Stimulated activated naive B cell treated with anti-CD40 and anti-IgM and Interleukin-4, amounts not matched to agents 10 μg/mL and 1 μg/mL and 100 μg/mL, for 72 hours (primary cell): ENCODE measurements around the gene CFAP54.

Experiments
- ATAC-seq, 2 donors: fragments of 150-1000 bp; cut with Tn5 transposase; replicated peaks; 2 replicates each; pipeline ENCODE4 v1.10.0; 2021; ENCODE audit warnings: moderate library complexity in 1 of 2
- DNase-seq: peaks from one replicate; pipeline ENCODE4 v3.0.0; 2021
- H3K27ac Mint-ChIP-seq: one replicate; pipeline ENCODE4 v1.8.0; 2022; ENCODE audit warnings: mild to moderate bottlenecking, mixed read lengths
- H3K27me3 Mint-ChIP-seq, 2 donors: one replicate each; pipeline ENCODE4 v1.8.0; 2022; ENCODE audit warnings: mixed read lengths in 2 of 2
- H3K36me3 Mint-ChIP-seq, 2 donors: one replicate each; pipeline ENCODE4 v1.8.0; 2022; ENCODE audit warnings: mixed read lengths in 2 of 2, mild to moderate bottlenecking in 1 of 2
- H3K4me1 Mint-ChIP-seq, 2 donors: one replicate each; pipeline ENCODE4 v1.8.0; 2022; ENCODE audit warnings: mixed read lengths in 2 of 2, mild to moderate bottlenecking in 1 of 2
- H3K4me3 Mint-ChIP-seq, 2 donors: one replicate each; pipeline ENCODE4 v1.8.0; 2022; ENCODE audit warnings: mild to moderate bottlenecking in 2 of 2, mixed read lengths in 2 of 2, moderate library complexity in 1 of 2
- H3K9me3 Mint-ChIP-seq, 2 donors: one replicate each; pipeline ENCODE4 v1.8.0; 2022; ENCODE audit warnings: mixed read lengths in 2 of 2, mild to moderate bottlenecking in 1 of 2

The CFAP54 gene

DNA sequence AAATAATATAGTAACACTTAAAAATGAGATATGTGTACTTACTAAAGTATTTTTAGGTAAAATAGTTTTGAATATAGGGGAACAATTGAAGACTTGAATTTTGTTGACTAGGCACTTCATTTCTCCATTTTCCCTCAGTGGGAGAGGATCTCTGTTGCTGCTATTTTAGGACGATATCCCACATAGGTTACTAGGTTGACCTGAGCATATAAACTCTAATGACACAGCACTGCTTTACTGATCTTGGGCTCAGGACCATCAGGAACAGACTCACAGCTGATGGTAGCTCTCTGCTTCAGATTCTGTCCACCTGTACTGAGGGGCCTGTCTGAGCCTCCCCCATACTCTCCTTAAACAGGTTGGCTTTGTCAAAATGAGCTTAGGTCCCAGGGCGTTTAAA lies 423.6 kb downstream of the CFAP54 start:
- DNase-seq = no peak
- Mint-ChIP-seq H3K36me3 (peaks cover 15 to 29% of the 10 kb centered on the region in 2 donors), H3K4me3 (no peak overlapping the region), H3K4me1 (peaks cover 21 to 36% of the 10 kb centered on the region in 2 donors), H3K27me3 (no peaks in the 10 kb centered on the region), H3K27ac (no peak overlapping the region), H3K9me3 (peaks cover 0 to 2% of the 10 kb centered on the region in 2 donors)
- ATAC-seq = no peak

DNA sequence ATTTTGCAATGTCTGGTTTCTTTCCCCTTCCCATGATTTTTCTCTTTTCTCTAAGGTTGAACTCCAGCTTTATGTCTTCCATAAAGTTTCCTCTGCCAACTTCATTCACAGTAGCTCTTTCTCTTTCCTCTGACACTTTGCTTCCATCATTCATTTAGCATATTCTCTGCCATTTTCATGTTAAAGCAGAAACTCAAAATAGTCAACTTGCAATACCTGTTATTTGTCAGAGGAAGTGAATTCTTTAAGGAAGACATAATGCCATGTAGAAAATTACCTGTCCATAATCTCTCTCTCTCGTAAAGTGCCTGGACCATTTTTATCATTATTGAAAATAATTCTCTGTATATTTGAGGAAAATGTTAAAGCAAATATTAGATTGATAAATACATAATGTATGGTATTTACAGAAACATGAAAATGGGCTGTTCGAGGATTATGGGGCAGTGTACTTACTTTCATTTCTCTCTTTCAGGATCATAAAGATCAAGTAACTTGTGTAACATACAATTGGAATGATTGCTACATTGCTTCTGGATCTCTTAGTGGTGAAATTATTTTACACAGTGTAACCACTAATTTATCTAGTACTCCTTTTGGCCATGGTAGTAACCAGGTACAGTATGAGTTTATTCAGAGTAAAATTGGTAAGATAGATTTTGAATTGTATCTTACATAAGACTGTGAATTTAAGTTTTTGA lies 430.3 kb downstream of the CFAP54 start:
- Mint-ChIP-seq H3K9me3 (peaks cover 2 to 5% of the 10 kb centered on the region in 2 donors), H3K27me3 (no peaks in the 10 kb centered on the region), H3K4me3 (no peak overlapping the region), H3K4me1 (peaks cover 9 to 12% of the 10 kb centered on the region in 2 donors), H3K27ac (no peak overlapping the region), H3K36me3 (peaks cover 23 to 36% of the 10 kb centered on the region in 2 donors)
- DNase-seq = no peak
- ATAC-seq = no peak
